ENCODE measurements around the gene CEP164. TPM values are rescaled to one million over a fixed set of nuclear protein-coding genes. Genes with fewer than 3 reads are reported as not detected.
A peak's percentile ranks its signal among the peaks of the same experiment; 100 is the strongest.

CEP164 gene
- total RNA-seq, 2 donors from 2014 or later = 46.7 to 52.6 TPM

- no peaks in the 10 kb centered on the region for H3K9me3 ChIP-seq (ENCODE audit: control insufficient read depth, low read length, poor library complexity, severe bottlenecking)
- peaks cover 49% of the 10 kb centered on the region for H3K27me3 Mint-ChIP-seq
- ATAC-seq (no peak), DNase-seq (no peak)
- no peaks in the 10 kb centered on the region for H3K36me3 Mint-ChIP-seq (ENCODE audit: low read depth)
- H3K27ac Mint-ChIP-seq = peak overlapping the region; percentile 29
- peaks cover 13% of the 10 kb centered on the region for H3K4me1 Mint-ChIP-seq
- H3K4me3 Mint-ChIP-seq = peak overlapping the region; percentile 31
Measured at GRCh38 chr11:117427356-117427874, 99.8 kb downstream of the CEP164 start.

GRCh38 chr11:117428186-117428855, 100.7 kb downstream of the CEP164 start:
- no peaks in the 10 kb centered on the region for H3K36me3 Mint-ChIP-seq (ENCODE audit: low read depth)
- peak overlapping the region; percentile 29 for H3K27ac Mint-ChIP-seq
- no peak overlapping the region for H3K4me3 Mint-ChIP-seq
- DNase-seq (no peak), ATAC-seq (no peak)
- no peaks in the 10 kb centered on the region for H3K9me3 ChIP-seq (ENCODE audit: control insufficient read depth, low read length, poor library complexity, severe bottlenecking)
- H3K27me3 Mint-ChIP-seq = peaks cover 45% of the 10 kb centered on the region
- H3K4me1 Mint-ChIP-seq = peaks cover 13% of the 10 kb centered on the region

GRCh38 chr11:117428856-117429229, 101.2 kb downstream of the CEP164 start:
- DNase-seq (no peak), ATAC-seq (no peak)
- Mint-ChIP-seq H3K27ac (no peak overlapping the region), H3K36me3 (ENCODE audit: low read depth) (no peaks in the 10 kb centered on the region), H3K4me1 (peaks cover 13% of the 10 kb centered on the region), H3K27me3 (peaks cover 39% of the 10 kb centered on the region), H3K4me3 (no peak overlapping the region)
- H3K9me3 ChIP-seq (ENCODE audit: control insufficient read depth, low read length, poor library complexity, severe bottlenecking) = no peaks in the 10 kb centered on the region

- no peak overlapping the region for H3K27ac Mint-ChIP-seq
Measured at GRCh38 chr11:117430293-117430955, 102.8 kb downstream of the CEP164 start.

GRCh38 chr11:117431436-117431835, 103.8 kb downstream of the CEP164 start:
- Mint-ChIP-seq H3K27ac (no peak overlapping the region), H3K27me3 (peaks cover 27% of the 10 kb centered on the region), H3K4me3 (no peak overlapping the region), H3K36me3 (ENCODE audit: low read depth) (no peaks in the 10 kb centered on the region), H3K4me1 (peaks cover 7% of the 10 kb centered on the region)
- DNase-seq (no peak), ATAC-seq (no peak)
- no peaks in the 10 kb centered on the region for H3K9me3 ChIP-seq (ENCODE audit: control insufficient read depth, low read length, poor library complexity, severe bottlenecking)

More at GRCh38 chr11:117430293-117430955, 102.8 kb downstream of the CEP164 start:
- DNase-seq = no peak
- no peaks in the 10 kb centered on the region for H3K36me3 Mint-ChIP-seq (ENCODE audit: low read depth)
- H3K4me1 Mint-ChIP-seq = peaks cover 13% of the 10 kb centered on the region
- H3K9me3 ChIP-seq (ENCODE audit: control insufficient read depth, low read length, poor library complexity, severe bottlenecking) = no peaks in the 10 kb centered on the region
- H3K4me3 Mint-ChIP-seq = no peak overlapping the region
- peaks cover 34% of the 10 kb centered on the region for H3K27me3 Mint-ChIP-seq
- no peak for ATAC-seq

GRCh38 chr11:117433717-117434116, 106.1 kb downstream of the CEP164 start:
- no peak overlapping the region for H3K27ac Mint-ChIP-seq

GRCh38 chr11:117434481-117434880, 106.8 kb downstream of the CEP164 start:
- DNase-seq = no peak
- ATAC-seq = no peak
- Mint-ChIP-seq H3K4me1 (no peaks in the 10 kb centered on the region), H3K4me3 (no peak overlapping the region), H3K27me3 (peaks cover 17% of the 10 kb centered on the region), H3K36me3 (ENCODE audit: low read depth) (no peaks in the 10 kb centered on the region), H3K27ac (no peak overlapping the region)
- no peaks in the 10 kb centered on the region for H3K9me3 ChIP-seq (ENCODE audit: control insufficient read depth, low read length, poor library complexity, severe bottlenecking)

More at GRCh38 chr11:117433717-117434116, 106.1 kb downstream of the CEP164 start:
- no peak for ATAC-seq
- Mint-ChIP-seq H3K27me3 (peaks cover 19% of the 10 kb centered on the region), H3K36me3 (ENCODE audit: low read depth) (no peaks in the 10 kb centered on the region), H3K4me3 (no peak overlapping the region), H3K4me1 (no peaks in the 10 kb centered on the region)
- no peak for DNase-seq
- no peaks in the 10 kb centered on the region for H3K9me3 ChIP-seq (ENCODE audit: control insufficient read depth, low read length, poor library complexity, severe bottlenecking)

- Mint-ChIP-seq H3K4me3 (no peak overlapping the region), H3K4me1 (no peaks in the 10 kb centered on the region), H3K27ac (no peak overlapping the region), H3K27me3 (peaks cover 18% of the 10 kb centered on the region), H3K36me3 (ENCODE audit: low read depth) (peaks cover 3% of the 10 kb centered on the region)
- DNase-seq = no peak
- H3K9me3 ChIP-seq (ENCODE audit: control insufficient read depth, low read length, poor library complexity, severe bottlenecking) = no peaks in the 10 kb centered on the region
- no peak for ATAC-seq
Measured at GRCh38 chr11:117435326-117435725, 107.7 kb downstream of the CEP164 start.

- Mint-ChIP-seq H3K4me3 (no peak overlapping the region), H3K4me1 (no peaks in the 10 kb centered on the region), H3K27ac (no peak overlapping the region), H3K36me3 (ENCODE audit: low read depth) (peaks cover 4% of the 10 kb centered on the region), H3K27me3 (peaks cover 21% of the 10 kb centered on the region)
- H3K9me3 ChIP-seq (ENCODE audit: control insufficient read depth, low read length, poor library complexity, severe bottlenecking) = no peaks in the 10 kb centered on the region
- DNase-seq (no peak), ATAC-seq (no peak)
Measured at GRCh38 chr11:117437041-117437790, 109.6 kb downstream of the CEP164 start.

GRCh38 chr11:117437791-117438130, 110.1 kb downstream of the CEP164 start:
- H3K9me3 ChIP-seq (ENCODE audit: control insufficient read depth, low read length, poor library complexity, severe bottlenecking) = no peaks in the 10 kb centered on the region

GRCh38 chr11:117438371-117439000, 110.8 kb downstream of the CEP164 start:
- no peak for ATAC-seq
- Mint-ChIP-seq H3K27ac (no peak overlapping the region), H3K36me3 (ENCODE audit: low read depth) (peaks cover 6% of the 10 kb centered on the region), H3K4me3 (no peak overlapping the region), H3K4me1 (no peaks in the 10 kb centered on the region), H3K27me3 (peaks cover 31% of the 10 kb centered on the region)
- DNase-seq = no peak
- H3K9me3 ChIP-seq (ENCODE audit: control insufficient read depth, low read length, poor library complexity, severe bottlenecking) = no peaks in the 10 kb centered on the region

More at GRCh38 chr11:117437791-117438130, 110.1 kb downstream of the CEP164 start:
- ATAC-seq (no peak), DNase-seq (no peak)
- Mint-ChIP-seq H3K4me3 (no peak overlapping the region), H3K27me3 (peaks cover 26% of the 10 kb centered on the region), H3K36me3 (ENCODE audit: low read depth) (peaks cover 6% of the 10 kb centered on the region), H3K4me1 (no peaks in the 10 kb centered on the region), H3K27ac (no peak overlapping the region)

GRCh38 chr11:117439256-117439655, 111.6 kb downstream of the CEP164 start:
- ATAC-seq (no peak), DNase-seq (no peak)
- H3K4me1 Mint-ChIP-seq = no peaks in the 10 kb centered on the region
- H3K27ac Mint-ChIP-seq = no peak overlapping the region
- H3K27me3 Mint-ChIP-seq = peaks cover 39% of the 10 kb centered on the region
- peaks cover 6% of the 10 kb centered on the region for H3K36me3 Mint-ChIP-seq (ENCODE audit: low read depth)
- H3K9me3 ChIP-seq (ENCODE audit: control insufficient read depth, low read length, poor library complexity, severe bottlenecking) = no peaks in the 10 kb centered on the region
- H3K4me3 Mint-ChIP-seq = no peak overlapping the region

GRCh38 chr11:117440258-117440657, 112.6 kb downstream of the CEP164 start:
- Mint-ChIP-seq H3K27ac (peak overlapping the region; percentile 47), H3K36me3 (ENCODE audit: low read depth) (peaks cover 6% of the 10 kb centered on the region), H3K4me3 (no peak overlapping the region), H3K4me1 (no peaks in the 10 kb centered on the region), H3K27me3 (peaks cover 49% of the 10 kb centered on the region)
- no peaks in the 10 kb centered on the region for H3K9me3 ChIP-seq (ENCODE audit: control insufficient read depth, low read length, poor library complexity, severe bottlenecking)
- DNase-seq (no peak), ATAC-seq (no peak)
